GM21529 (cell line): ENCODE data around the gene STOM.

ENCODE experiments used
- ATAC-seq: cut with Tn5 transposase; IDR thresholded peaks from one replicate; pipeline ENCODE4 v1.9.1; 2021; ENCODE audit not compliant: unreplicated experiment

Gene STOM

GRCh38 chr9:121289026-121289771 lies 80.9 kb downstream of the STOM start:
- no peak for ATAC-seq
